HFFc6 (cell line): ENCODE data around the gene FBN3. TPM values are rescaled to one million over a fixed set of nuclear protein-coding genes. Genes with fewer than 3 reads are reported as not detected.

Experiments
- DNase-seq: peaks from one replicate; pipeline ENCODE4 v3.0.0-alpha.2; 2018
- H3K27ac Mint-ChIP-seq: 2 replicates; pipeline ENCODE4 v1.8.0; 2020; ENCODE audit warnings: mild to moderate bottlenecking, mixed read lengths
- H3K27me3 Mint-ChIP-seq: 2 replicates; pipeline ENCODE4 v1.8.0; 2021; ENCODE audit warnings: mild to moderate bottlenecking, moderate library complexity, mixed read lengths; ENCODE audit not compliant: insufficient read depth
- H3K36me3 Mint-ChIP-seq: 2 replicates; pipeline ENCODE4 v1.8.0; 2021; ENCODE audit warnings: low read depth, mixed read lengths
- H3K4me1 Mint-ChIP-seq: 2 replicates; pipeline ENCODE4 v1.8.0; 2020; ENCODE audit warnings: low read depth, mixed read lengths
- H3K4me3 Mint-ChIP-seq: 2 replicates; pipeline ENCODE4 v1.8.0; 2020; ENCODE audit warnings: mild to moderate bottlenecking, moderate library complexity, mixed read lengths
- H3K9me3 Mint-ChIP-seq: 2 replicates; pipeline ENCODE4 v1.8.0; 2020; ENCODE audit warnings: mild to moderate bottlenecking, mixed read lengths
- CTCF ChIP-seq: fragments of 200-600 bp; sonication (generic); IDR thresholded peaks from 2 replicates; pipeline ENCODE4 v1.5.0; 2021; ENCODE audit warnings: antibody characterized with exemption, mild to moderate bottlenecking
- total RNA-seq, 6 experiments: library from RNA; stranded (reverse); fragmentation: NEBNext Ultra II Directional; extraction: Animal tissue kit (Norgen Biotek cat#: 25700); gene quantifications; 2 replicates in 1 of 6; 3 replicates in 5 of 6; pipeline ENCODE4 v1.2.3, GENCODE V29; 2021

Gene FBN3
- total RNA-seq, 6 experiments from 2014 or later, result not detected

DNA sequence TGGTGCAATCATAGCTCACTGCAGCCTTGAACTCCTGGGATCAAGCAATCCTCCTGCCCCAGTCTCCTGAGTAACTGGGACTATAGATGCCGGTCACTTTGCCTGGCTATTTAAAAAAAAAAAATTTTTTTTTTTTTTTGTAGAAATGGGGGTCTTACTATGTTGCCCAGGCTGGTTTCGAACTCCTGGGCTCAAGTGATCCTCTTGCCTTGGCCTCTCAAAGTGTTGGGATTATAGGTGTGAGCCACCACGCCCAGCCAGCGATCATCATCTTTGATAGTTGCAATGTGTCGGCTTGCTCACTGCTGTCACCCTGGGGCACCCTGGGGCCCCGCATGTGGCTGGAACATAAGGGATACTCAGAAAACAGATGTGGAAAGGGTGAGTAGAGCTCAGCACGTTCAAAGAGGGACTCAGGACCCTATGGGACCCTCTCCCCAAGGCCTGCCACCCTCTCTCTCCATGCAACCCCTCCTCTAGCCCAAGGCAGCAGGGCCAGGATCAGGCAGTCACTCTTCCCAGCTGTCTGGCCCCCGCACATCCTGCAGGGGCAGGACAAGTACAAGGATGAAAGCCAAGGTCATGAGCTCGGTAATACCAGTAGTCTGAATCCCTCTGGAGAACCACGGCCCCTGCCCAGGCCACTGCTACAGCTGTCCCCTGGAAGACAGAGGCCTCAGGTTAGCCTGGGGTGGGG, 103.4 kb downstream of the FBN3 start:
- H3K9me3 Mint-ChIP-seq, result no peaks in the 10 kb centered on the region
- H3K4me3 Mint-ChIP-seq, result no peak overlapping the region
- DNase-seq, result no peak
- no peak for TF ChIP-seq CTCF
- H3K4me1 Mint-ChIP-seq, result no peaks in the 10 kb centered on the region
- no peak overlapping the region for H3K27ac Mint-ChIP-seq
- H3K27me3 Mint-ChIP-seq, result peaks cover 13% of the 10 kb centered on the region
- no peaks in the 10 kb centered on the region for H3K36me3 Mint-ChIP-seq

- no peak overlapping the region for H3K4me3 Mint-ChIP-seq
- no peaks in the 10 kb centered on the region for H3K4me1 Mint-ChIP-seq
- H3K9me3 Mint-ChIP-seq, result no peaks in the 10 kb centered on the region
- peaks cover 8% of the 10 kb centered on the region for H3K27me3 Mint-ChIP-seq
- H3K27ac Mint-ChIP-seq, result no peak overlapping the region
- no peak for TF ChIP-seq CTCF
- H3K36me3 Mint-ChIP-seq, result no peaks in the 10 kb centered on the region
- DNase-seq, result no peak
Observed at GRCh38 chr19:8044018-8044417, 105.4 kb downstream of the FBN3 start.

- H3K36me3 Mint-ChIP-seq, result no peaks in the 10 kb centered on the region
- H3K27ac Mint-ChIP-seq, result no peak overlapping the region
- peaks cover 10% of the 10 kb centered on the region for H3K27me3 Mint-ChIP-seq
- no peak overlapping the region for H3K4me3 Mint-ChIP-seq
- DNase-seq, result no peak
- no peaks in the 10 kb centered on the region for H3K4me1 Mint-ChIP-seq
- no peaks in the 10 kb centered on the region for H3K9me3 Mint-ChIP-seq
- TF ChIP-seq CTCF, result no peak
Observed at GRCh38 chr19:8042900-8043299, 106.5 kb downstream of the FBN3 start.

- Mint-ChIP-seq H3K27me3 (peaks cover 24% of the 10 kb centered on the region), H3K4me1 (no peaks in the 10 kb centered on the region), H3K27ac (no peak overlapping the region), H3K4me3 (no peak overlapping the region), H3K36me3 (no peaks in the 10 kb centered on the region), H3K9me3 (no peaks in the 10 kb centered on the region)
- no peak for DNase-seq
- TF ChIP-seq CTCF, result no peak
Observed at GRCh38 chr19:8041531-8041931, 107.9 kb downstream of the FBN3 start.

DNA sequence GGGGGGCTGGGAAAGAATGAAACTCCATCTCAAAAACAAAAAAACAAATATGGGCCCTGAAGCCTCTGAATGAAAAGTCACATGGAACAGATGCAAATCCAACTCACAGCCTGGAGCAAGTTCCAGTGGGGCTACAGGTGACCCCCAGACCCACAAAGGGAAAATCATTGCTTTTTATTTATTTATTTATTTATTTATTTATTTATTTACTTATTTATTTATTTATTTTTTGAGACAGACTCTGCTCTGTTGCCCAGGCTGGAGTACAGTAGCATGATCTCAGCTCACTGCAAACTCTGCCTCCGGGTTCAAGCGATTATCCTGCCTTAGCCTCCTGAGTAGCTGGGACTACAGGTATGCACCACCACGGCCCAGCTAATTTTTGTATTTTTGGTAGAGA, 110.2 kb downstream of the FBN3 start:
- H3K4me3 Mint-ChIP-seq, result no peak overlapping the region
- H3K27me3 Mint-ChIP-seq, result peaks cover 27% of the 10 kb centered on the region
- H3K36me3 Mint-ChIP-seq, result no peaks in the 10 kb centered on the region
- no peak overlapping the region for H3K27ac Mint-ChIP-seq
- no peak for TF ChIP-seq CTCF
- no peaks in the 10 kb centered on the region for H3K9me3 Mint-ChIP-seq
- DNase-seq, result no peak
- H3K4me1 Mint-ChIP-seq, result no peaks in the 10 kb centered on the region

DNA sequence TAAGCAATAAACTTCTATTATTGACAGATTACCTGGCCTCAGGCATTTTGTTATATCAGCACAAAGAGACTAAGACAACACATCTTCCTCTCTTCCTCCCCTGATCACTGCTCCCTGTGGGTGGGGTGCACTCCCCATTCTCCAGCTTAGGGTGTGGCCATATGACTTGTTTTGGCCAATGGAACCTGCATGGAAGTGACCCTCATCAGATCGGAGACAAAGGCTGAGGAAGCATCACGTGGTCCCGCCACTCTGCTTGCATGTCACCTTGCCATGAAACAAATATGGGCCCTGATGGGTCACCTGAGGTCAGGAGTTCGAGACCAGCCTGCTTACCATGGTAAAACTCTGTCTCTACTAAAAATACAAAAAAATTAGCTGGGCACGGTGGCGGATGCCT, 110.6 kb downstream of the FBN3 start:
- Mint-ChIP-seq H3K4me3 (no peak overlapping the region), H3K4me1 (no peaks in the 10 kb centered on the region), H3K27me3 (peaks cover 31% of the 10 kb centered on the region), H3K27ac (no peak overlapping the region), H3K9me3 (no peaks in the 10 kb centered on the region), H3K36me3 (no peaks in the 10 kb centered on the region)
- no peak for DNase-seq
- no peak for TF ChIP-seq CTCF
